ACC112 (cell line): ENCODE measurements around the gene LBX1.

Source experiments
- H2AFZ ChIP-seq: fragments of 200-600 bp; sonication (generic); one replicate; pipeline ENCODE4 v1.6.0; 2017; ENCODE audit warnings: antibody characterized with exemption, low read length; ENCODE audit not compliant: unreplicated experiment
- H3K27ac ChIP-seq: fragments of 200-600 bp; sonication (generic); 2 replicates; pipeline ENCODE4 v1.5.1; 2014; ENCODE audit warnings: low read depth, mild to moderate bottlenecking, antibody characterized with exemption, low read length, moderate library complexity
- H3K27me3 ChIP-seq: fragments of 200-600 bp; sonication (generic); 2 replicates; pipeline ENCODE4 v1.6.1; 2014; ENCODE audit warnings: mild to moderate bottlenecking, antibody characterized with exemption, low read length, moderate library complexity, mixed read lengths; ENCODE audit not compliant: insufficient read depth
- H3K36me3 ChIP-seq: fragments of 200-600 bp; sonication (generic); 2 replicates; pipeline ENCODE4 v1.6.1; 2016; ENCODE audit warnings: mild to moderate bottlenecking, antibody characterized with exemption, low read length, moderate library complexity, mixed read lengths; ENCODE audit not compliant: insufficient read depth
- H3K4me1 ChIP-seq: fragments of 200-600 bp; sonication (generic); one replicate; pipeline ENCODE4 v1.6.1; 2016; ENCODE audit warnings: low read length, mixed read lengths; ENCODE audit not compliant: insufficient read depth, unreplicated experiment, control insufficient read depth
- H3K4me3 ChIP-seq: fragments of 200-600 bp; sonication (generic); 2 replicates; pipeline ENCODE4 v1.5.1; 2014; ENCODE audit warnings: mild to moderate bottlenecking, low read depth, low read length
- H3K79me2 ChIP-seq: fragments of 200-600 bp; sonication (generic); one replicate; pipeline ENCODE4 v1.6.0; 2016; ENCODE audit warnings: low read length; ENCODE audit not compliant: control insufficient read depth, unreplicated experiment, insufficient read depth

Gene LBX1

GRCh38 chr10:101262147-101262546 lies 32.9 kb upstream of the LBX1 start:
- Histone ChIP-seq H2AFZ (no peak overlapping the region), H3K27ac (no peak overlapping the region), H3K4me1 (no peaks in the 10 kb centered on the region), H3K36me3 (no peaks in the 10 kb centered on the region), H3K79me2 (no peaks in the 10 kb centered on the region), H3K27me3 (peaks cover 39% of the 10 kb centered on the region), H3K4me3 (no peak overlapping the region)

GRCh38 chr10:101261702-101262101 lies 32.4 kb upstream of the LBX1 start:
- Histone ChIP-seq H3K4me3 (no peak overlapping the region), H3K4me1 (no peaks in the 10 kb centered on the region), H3K36me3 (no peaks in the 10 kb centered on the region), H2AFZ (no peak overlapping the region), H3K27ac (no peak overlapping the region), H3K79me2 (no peaks in the 10 kb centered on the region), H3K27me3 (peaks cover 39% of the 10 kb centered on the region)

GRCh38 chr10:101260764-101261481 lies 31.7 kb upstream of the LBX1 start:
- Histone ChIP-seq H3K27ac (no peak overlapping the region), H3K4me1 (no peaks in the 10 kb centered on the region), H3K4me3 (no peak overlapping the region), H3K79me2 (no peaks in the 10 kb centered on the region), H3K27me3 (peaks cover 42% of the 10 kb centered on the region), H2AFZ (no peak overlapping the region), H3K36me3 (no peaks in the 10 kb centered on the region)

GRCh38 chr10:101258179-101258885 lies 29.1 kb upstream of the LBX1 start:
- no peaks in the 10 kb centered on the region for H3K36me3 ChIP-seq
- H3K4me1 ChIP-seq: no peaks in the 10 kb centered on the region
- H3K27ac ChIP-seq: no peak overlapping the region
- no peak overlapping the region for H2AFZ ChIP-seq
- H3K4me3 ChIP-seq: no peak overlapping the region
- peaks cover 54% of the 10 kb centered on the region for H3K27me3 ChIP-seq
- H3K79me2 ChIP-seq: no peaks in the 10 kb centered on the region

- H3K4me3 ChIP-seq: no peak overlapping the region
- H3K4me1 ChIP-seq: no peaks in the 10 kb centered on the region
- H2AFZ ChIP-seq: no peak overlapping the region
- no peaks in the 10 kb centered on the region for H3K36me3 ChIP-seq
- peaks cover 49% of the 10 kb centered on the region for H3K27me3 ChIP-seq
- no peak overlapping the region for H3K27ac ChIP-seq
- no peaks in the 10 kb centered on the region for H3K79me2 ChIP-seq
Measured at GRCh38 chr10:101257491-101257890, 28.2 kb upstream of the LBX1 start.

- Histone ChIP-seq H3K4me1 (no peaks in the 10 kb centered on the region), H3K4me3 (no peak overlapping the region), H2AFZ (no peak overlapping the region), H3K27me3 (peaks cover 45% of the 10 kb centered on the region), H3K27ac (no peak overlapping the region), H3K36me3 (no peaks in the 10 kb centered on the region), H3K79me2 (no peaks in the 10 kb centered on the region)
Measured at GRCh38 chr10:101257084-101257483, 27.8 kb upstream of the LBX1 start.

- H3K4me3 ChIP-seq: no peak overlapping the region
- H2AFZ ChIP-seq: no peak overlapping the region
- H3K27me3 ChIP-seq: peaks cover 41% of the 10 kb centered on the region
- H3K27ac ChIP-seq: no peak overlapping the region
- H3K36me3 ChIP-seq: no peaks in the 10 kb centered on the region
- no peaks in the 10 kb centered on the region for H3K79me2 ChIP-seq
- H3K4me1 ChIP-seq: no peaks in the 10 kb centered on the region
Measured at GRCh38 chr10:101256387-101256786, 27.1 kb upstream of the LBX1 start.

GRCh38 chr10:101250136-101250535 lies 20.9 kb upstream of the LBX1 start:
- Histone ChIP-seq H3K4me1 (no peaks in the 10 kb centered on the region), H3K27me3 (peaks cover 67% of the 10 kb centered on the region), H3K36me3 (no peaks in the 10 kb centered on the region), H3K4me3 (no peak overlapping the region), H3K27ac (no peak overlapping the region), H2AFZ (no peak overlapping the region), H3K79me2 (no peaks in the 10 kb centered on the region)

GRCh38 chr10:101249171-101249581 lies 19.9 kb upstream of the LBX1 start:
- Histone ChIP-seq H3K36me3 (no peaks in the 10 kb centered on the region), H3K27ac (no peak overlapping the region), H3K4me3 (no peak overlapping the region), H3K27me3 (peaks cover 57% of the 10 kb centered on the region), H3K79me2 (no peaks in the 10 kb centered on the region), H3K4me1 (peaks cover 4% of the 10 kb centered on the region), H2AFZ (no peak overlapping the region)

- Histone ChIP-seq H3K4me1 (peaks cover 6% of the 10 kb centered on the region), H3K27me3 (peaks cover 48% of the 10 kb centered on the region), H3K27ac (no peak overlapping the region), H3K79me2 (no peaks in the 10 kb centered on the region), H2AFZ (no peak overlapping the region), H3K4me3 (no peak overlapping the region), H3K36me3 (no peaks in the 10 kb centered on the region)
Measured at GRCh38 chr10:101246639-101247038, 17.4 kb upstream of the LBX1 start.
